ENCODE results near the gene WDFY4.

WDFY4 gene

GRCh38 chr10:48751730-48752129, 67.1 kb downstream of the WDFY4 start:
- DNase-seq, result no peak

- DNase-seq, result no peak
Measured at GRCh38 chr10:48758411-48758810, 73.7 kb downstream of the WDFY4 start.

- no peak for DNase-seq
Measured at GRCh38 chr10:48759113-48759901, 74.6 kb downstream of the WDFY4 start.

GRCh38 chr10:48760983-48761382, 76.3 kb downstream of the WDFY4 start:
- no peak for DNase-seq

GRCh38 chr10:48762064-48763042, 77.7 kb downstream of the WDFY4 start:
- DNase-seq, result no peak

GRCh38 chr10:48763403-48763965, 78.8 kb downstream of the WDFY4 start:
- no peak for DNase-seq

- DNase-seq, result no peak
Measured at GRCh38 chr10:48764486-48764885, 79.8 kb downstream of the WDFY4 start.

GRCh38 chr10:48765039-48765438, 80.4 kb downstream of the WDFY4 start:
- no peak for DNase-seq

- no peak for DNase-seq
Measured at GRCh38 chr10:48765527-48765926, 80.9 kb downstream of the WDFY4 start.

- DNase-seq, result no peak
Measured at GRCh38 chr10:48767373-48768143, 82.9 kb downstream of the WDFY4 start.

GRCh38 chr10:48768144-48768766, 83.6 kb downstream of the WDFY4 start:
- no peak for DNase-seq

- DNase-seq, result no peak
Measured at GRCh38 chr10:48768926-48769325, 84.3 kb downstream of the WDFY4 start.

- DNase-seq, result no peak
Measured at GRCh38 chr10:48769706-48770435, 85.2 kb downstream of the WDFY4 start.

GRCh38 chr10:48770561-48771089, 86.0 kb downstream of the WDFY4 start:
- no peak for DNase-seq

GRCh38 chr10:48771234-48771633, 86.6 kb downstream of the WDFY4 start:
- DNase-seq, result no peak

- no peak for DNase-seq
Measured at GRCh38 chr10:48772059-48772458, 87.4 kb downstream of the WDFY4 start.

- no peak for DNase-seq
Measured at GRCh38 chr10:48773580-48773979, 88.9 kb downstream of the WDFY4 start.

- DNase-seq, result no peak
Measured at GRCh38 chr10:48774416-48775205, 89.9 kb downstream of the WDFY4 start.

- no peak for DNase-seq
Measured at GRCh38 chr10:48775206-48775517, 90.5 kb downstream of the WDFY4 start.

GRCh38 chr10:48776005-48776522, 91.4 kb downstream of the WDFY4 start:
- no peak for DNase-seq
